GM03348 (cell line): ENCODE results near the gene CYP4V2.
A peak's percentile ranks its signal among the peaks of the same experiment; 100 is the strongest.

Source experiments
- DNase-seq: peaks from one replicate; pipeline ENCODE4 v3.0.0; 2012; ENCODE audit warnings: low spot score

Gene CYP4V2

DNA sequence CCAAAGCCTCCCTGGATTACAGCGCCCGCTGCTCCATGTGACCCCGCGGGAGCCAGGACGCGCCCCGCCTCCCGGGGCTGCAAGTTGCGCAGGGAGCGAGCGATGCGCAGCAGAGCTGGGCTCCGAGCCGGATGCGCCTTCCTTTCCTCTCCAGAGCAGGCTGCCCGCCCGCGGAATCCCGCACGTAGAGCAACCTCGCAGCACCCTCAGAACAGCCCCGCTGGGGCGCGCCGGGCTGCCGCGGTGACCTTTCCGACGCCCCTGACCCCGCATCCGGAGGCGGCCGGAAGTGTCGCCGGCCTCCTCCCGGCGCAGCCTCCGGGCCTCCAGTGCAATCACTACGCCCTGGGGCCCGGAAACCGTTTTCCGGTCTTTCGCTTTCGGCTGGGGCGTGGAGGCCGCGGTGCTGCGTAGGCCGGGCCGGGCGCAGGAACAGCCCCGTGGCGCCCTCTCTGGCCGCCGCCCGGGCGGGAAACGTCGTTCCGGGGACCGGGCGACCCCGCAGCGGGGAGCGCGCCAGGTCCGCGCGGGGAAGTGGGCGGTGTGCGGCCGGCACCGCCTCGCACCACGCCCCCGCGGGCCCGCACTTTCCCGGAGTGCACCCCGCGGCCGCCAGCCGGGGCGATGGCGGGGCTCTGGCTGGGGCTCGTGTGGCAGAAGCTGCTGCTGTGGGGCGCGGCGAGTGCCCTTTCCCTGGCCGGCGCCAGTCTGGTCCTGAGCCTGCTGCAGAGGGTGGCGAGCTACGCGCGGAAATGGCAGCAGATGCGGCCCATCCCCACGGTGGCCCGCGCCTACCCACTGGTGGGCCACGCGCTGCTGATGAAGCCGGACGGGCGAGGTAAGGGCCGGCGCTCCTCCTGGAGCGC is at the start of gene CYP4V2:
TSS of gene CYP4V2 (plus strand) at position 368 of the 866 bp plus-strand sequence. CDS start at position 625, 257 bp downstream.
- peak; percentile 92 for DNase-seq

DNA sequence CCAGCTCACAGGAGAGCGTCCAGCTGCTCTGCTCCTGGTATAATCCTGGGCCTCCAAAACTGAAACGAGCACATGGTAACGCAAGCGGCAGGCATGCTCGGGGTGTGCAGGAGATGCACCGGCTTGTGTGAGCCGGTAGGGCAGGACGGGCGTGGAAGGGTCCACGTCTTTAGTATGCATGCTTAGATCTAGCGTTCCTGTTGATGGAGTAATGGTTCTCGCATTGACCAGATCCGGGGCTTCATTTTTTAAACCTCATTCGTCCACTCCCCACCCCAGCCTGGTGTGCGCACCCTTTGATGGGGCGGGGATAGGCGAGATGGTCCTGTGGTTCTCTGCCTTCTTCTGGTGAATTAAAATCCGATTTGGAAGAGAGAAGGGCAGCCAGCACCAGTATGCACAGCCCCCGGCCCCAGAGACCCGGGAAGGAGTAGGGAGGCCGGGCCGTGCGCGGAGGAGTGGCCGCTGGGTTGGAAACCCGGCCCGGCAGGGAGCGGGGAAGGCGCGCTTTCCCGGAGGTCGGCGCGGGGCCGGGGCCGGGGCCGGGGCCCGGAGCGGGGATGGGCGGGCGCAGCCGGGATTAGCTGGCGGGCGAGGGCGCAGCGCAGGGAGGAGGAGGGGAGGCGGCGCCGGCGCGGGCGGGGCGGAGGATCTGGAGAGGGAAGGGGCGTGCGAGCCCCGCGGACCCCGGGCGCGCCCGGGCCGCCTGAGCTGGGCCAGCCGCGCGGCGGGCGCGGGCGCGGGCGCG is 47.0 kb upstream of the CYP4V2 start:
- DNase-seq = peak; percentile 73

DNA sequence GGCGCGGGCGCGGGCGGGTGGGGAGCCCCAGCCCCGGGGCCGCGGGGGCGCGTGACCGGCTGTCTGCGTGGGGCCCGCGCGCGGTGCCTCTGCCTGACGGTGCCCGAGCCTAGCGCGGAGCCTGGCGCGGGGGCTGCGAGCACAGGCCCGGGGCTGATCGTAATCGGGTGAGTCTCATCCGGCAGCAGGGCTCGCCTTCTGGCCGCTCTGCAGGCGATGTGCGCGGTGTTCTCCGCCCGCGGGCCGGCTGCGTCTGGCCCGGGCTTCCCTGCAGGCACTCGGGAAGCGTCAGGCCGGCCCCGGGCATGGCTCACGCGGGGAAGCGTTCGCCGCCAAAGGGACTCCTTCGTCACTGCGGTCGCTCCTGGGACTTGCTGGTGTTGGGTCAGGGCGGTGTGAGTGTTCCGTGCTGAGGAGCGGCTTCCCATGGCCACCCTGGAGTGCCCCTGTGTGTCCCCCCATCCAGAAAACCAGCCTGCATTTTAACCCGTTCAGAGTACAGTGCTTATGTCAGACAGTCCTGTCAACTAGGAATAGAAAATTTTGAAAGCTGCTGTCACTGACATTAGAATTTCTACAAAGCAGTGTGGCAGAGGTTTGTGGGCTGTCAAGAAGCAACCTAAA is 46.3 kb upstream of the CYP4V2 start:
- DNase-seq = peak; percentile 79

DNA sequence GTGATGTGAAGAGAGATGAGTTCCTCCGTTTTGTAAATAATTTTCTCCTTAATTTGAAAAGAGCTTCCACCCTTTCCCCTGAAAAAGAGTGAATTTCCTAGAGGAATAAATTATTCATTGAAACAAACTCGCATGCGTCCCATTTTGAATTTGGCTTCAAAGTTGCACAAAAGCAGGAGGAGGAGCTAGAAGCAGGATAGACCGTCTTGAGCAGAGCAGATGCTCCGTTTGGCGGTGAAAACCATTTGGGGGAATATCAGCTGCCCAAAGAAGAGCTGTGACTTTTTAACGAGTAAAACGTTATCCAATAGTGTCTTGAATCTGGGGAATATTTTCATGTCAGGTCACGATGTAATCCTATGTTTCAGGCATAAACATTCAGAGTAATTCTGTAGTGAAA is 44.9 kb upstream of the CYP4V2 start:
- no peak for DNase-seq

DNA sequence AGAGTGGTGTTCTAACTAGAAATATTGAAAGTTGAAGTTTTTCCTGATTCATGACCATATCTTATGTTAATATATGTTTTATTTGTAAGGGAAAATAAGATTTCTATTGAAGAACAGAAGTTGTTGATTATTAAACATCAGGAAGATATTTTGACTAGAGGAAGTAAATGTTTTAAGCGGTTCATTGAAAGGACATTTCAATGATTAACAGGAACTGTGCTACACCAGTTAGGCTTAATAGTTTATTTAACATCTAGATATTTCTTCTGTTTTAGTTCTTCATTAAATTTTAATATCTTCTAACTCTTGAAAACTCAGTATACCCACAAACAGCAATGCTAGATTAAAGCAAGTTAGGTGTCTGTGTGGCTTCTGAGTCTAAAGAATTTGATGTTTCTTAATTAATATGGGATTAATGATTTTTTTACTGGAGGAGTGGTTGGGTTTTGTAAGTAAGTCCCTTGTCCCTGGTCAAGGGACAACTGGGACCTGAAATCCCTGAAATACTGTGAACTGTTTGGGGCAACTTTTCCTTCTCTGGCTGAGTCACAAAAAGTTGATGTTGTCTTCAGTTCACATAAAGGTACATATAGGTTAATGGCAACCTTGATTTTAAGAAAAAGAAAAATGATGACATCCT is 42.9 kb upstream of the CYP4V2 start:
- no peak for DNase-seq

DNA sequence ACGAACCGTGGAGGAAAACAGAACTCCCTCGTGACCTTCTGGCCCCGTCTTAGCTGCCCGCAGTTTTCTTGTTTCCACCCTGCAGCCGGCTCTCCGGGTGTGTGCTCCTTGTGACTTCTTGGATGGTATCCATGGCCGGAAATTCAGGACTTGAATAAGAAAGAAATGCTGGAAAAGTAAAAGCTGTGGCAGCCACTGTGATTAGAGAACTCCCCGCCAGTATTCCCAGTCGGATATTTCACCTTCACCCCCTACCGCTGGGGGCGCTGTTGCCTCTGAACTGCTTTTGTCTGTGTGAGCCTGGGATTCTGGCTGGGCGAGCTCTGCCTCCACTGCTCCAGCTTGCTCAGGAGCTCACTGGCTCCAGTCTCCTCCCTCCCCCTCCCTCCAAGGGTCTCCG is 41.5 kb upstream of the CYP4V2 start:
- DNase-seq = peak; percentile 57

DNA sequence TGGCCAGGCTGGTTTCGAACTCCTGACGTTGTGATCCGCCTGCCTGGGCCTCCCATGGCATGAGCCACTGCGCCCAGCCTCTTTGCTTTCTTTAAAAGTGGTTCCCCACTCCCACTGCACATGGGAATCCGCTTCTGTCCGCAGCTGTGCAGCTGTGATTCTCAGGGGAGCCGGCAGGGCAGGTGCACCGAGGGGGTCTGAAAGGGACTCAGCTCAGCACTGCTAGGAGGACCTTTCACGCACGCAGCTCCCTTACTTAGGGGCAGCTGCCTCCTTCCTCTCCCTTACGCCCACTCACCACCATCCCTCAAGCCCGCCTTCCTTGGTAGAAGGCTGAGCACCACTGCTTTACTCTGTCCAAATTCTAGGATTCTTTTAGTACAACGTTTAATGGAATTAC is 40.4 kb upstream of the CYP4V2 start:
- no peak for DNase-seq

DNA sequence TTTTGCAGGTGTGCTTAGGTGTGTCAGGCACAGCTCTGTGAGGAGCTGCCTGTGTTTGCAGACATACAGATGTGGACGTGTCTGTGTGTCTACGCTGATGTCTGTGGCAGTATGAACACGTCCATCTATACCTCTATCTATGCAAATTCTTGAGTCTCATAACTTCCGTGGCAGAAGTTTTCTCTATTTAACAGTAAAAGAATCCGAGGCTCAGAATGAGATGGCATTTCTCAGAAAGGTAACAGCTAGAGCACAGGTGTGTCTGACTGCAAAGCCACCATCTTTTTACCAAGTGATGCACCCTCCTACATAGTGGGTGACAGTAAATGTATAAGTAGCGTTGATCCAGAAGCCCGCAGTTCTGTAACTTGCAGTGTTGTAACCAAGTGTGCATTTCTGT is 39.9 kb upstream of the CYP4V2 start:
- no peak for DNase-seq

DNA sequence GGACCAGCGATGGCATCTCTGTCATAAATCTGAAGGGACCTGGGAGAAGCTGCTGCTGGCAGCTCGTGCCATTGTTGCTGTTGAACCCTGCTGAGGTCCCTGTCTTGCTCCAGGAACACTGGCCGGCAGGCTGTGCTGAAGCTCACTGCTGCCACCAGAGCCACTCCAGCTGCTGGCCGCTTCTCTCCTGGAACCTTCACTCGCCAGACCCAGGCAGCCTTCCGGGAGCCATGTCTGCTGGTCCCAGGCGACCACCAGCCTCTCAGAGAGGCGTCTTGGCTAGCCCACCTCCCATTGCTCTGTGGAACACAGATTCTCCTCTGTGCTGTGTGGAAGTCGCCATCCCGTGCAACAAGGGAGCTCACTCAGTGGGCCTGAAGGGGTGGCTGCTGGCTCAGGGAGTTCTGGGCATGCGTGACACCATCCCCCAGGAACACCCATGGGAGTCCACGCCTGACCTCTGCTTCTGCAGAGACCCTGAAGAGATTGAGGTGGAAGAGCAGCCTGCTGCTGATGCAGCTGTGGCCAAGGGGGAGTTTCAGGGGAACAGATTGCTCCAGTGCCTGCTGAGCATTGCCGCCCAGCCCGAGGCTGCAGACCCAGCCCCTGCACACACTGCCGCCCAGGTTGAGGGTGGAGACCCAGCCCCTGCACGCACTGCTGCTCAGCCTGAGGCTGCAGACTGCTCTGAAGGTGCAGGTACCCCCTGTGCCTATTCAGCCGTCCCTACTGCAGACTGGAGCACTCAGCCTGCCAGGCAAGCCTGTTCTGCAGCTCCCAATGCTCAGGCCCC is 33.1 kb upstream of the CYP4V2 start:
- DNase-seq = no peak

DNA sequence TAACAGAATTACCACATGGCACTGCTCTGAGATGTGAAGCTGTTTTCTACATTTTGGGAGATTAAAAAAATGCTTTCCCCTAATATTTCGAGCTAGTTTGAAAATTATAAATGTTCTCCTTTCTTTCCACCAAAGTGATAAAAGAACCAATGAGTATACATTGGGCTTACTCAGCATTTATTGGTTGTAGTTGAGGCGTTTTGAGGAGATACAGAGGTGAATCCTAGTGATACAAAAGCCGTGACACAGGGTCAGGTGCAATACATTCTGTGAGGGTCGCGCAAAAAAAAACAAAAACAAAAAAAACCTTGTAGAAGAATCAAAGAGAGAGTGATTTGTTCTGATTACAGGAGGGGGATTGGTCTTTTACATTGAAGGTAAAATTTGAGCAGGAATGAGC is 32.4 kb upstream of the CYP4V2 start:
- DNase-seq = no peak

DNA sequence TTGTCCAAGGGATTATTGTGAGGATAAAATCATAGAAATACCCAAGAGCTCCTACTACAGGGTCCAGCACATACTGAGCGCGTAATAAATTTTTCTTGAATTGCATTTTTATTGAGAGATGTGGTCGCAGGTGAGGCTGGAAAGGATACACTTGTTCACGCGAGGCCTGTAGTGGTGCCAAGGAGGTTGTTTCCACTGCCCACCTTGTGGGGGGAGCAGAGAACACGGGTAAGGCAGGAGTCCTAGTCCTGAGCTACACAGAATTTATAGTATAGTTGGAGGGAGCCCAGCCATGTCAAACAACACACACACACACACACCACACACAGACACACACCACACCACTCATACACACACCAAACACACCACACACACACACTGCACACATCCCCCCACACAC is 31.8 kb upstream of the CYP4V2 start:
- DNase-seq = no peak

DNA sequence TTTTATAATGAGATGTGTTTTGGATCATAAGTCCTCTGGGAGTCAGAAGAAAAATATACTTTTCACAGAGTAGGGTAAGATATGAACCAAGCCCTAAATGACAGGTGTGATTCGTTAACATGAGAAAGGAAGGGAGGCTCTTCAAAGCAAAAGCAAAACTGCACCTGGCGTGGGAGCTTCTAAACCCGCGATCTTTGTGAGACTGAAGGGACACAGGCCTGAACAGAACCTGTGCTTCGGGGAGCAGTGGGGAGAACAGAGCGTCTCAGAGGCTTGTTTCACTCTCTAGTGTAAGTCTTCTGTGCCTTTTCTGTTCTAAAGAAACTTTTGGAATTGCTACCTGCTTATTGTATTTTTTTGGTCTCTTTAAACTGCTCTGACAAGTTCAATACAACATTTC is 30.2 kb upstream of the CYP4V2 start:
- no peak for DNase-seq

DNA sequence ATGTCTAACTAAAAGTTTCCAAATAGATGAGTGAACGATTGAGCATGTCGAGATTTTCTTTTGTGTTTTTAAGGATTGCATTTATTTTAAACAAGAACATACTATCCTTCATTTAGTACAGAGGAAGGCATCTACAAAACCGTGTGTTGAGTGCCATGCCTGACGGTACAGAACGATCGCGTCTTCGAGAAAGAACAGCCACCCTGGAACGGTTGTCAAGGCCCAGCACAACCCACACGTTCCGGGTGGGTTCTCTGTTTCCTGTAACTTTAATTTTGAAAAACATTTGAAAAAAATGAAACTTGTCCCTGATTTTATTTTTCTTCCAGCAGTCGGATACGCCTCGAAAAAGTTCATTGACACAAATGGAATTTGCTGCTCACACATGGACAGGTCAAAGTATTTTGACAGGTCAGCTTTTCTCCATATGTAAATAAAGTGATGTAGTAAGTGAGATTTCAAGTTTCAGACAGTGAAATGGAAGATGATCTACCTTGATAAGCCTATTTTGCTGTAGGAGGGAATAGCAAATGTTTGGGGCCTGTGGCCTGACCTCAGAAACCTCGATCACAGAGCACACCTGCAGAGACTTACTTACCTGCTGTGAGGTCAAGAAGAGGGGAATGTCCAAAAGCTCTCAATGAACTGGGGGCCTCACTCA is 24.4 kb upstream of the CYP4V2 start:
- no peak for DNase-seq

DNA sequence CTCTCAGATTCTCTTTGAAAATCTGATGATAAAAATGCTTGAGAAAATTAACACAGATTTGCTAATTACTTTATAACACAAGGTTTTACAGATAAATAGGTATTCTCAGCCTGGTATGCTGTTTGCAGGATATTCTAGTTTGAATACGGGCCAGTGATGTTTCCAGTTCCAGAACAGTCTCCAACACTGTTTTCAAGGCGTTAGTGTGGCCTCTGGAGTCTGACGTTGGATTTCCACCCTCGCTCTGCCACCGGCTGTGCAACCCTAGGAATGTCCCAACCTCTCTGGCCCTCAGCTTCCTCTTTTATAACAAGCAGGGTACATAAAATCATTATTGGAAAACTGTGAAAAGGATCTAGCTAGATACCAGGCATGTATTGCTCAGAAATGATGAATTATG is 23.8 kb upstream of the CYP4V2 start:
- DNase-seq = no peak

DNA sequence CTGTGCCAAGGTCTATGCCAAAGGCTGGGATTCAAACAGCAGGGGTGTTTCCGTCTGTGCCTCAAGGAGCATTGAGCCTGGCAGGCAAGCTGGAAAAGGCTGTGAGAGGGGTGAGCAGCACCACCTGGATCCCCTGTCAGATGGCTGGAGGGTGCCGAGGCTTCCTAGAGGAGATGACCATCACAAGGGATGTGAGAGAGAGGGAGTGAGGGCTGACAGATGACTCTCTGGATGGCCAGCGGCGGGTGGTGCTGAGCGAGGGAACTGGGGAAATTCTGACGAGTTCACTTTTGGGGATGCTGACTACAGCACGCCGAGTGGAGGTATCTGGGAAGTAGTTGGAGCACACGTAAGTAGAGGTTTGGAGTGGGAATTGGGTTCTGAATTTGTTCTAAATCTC is 22.6 kb upstream of the CYP4V2 start:
- DNase-seq = no peak

DNA sequence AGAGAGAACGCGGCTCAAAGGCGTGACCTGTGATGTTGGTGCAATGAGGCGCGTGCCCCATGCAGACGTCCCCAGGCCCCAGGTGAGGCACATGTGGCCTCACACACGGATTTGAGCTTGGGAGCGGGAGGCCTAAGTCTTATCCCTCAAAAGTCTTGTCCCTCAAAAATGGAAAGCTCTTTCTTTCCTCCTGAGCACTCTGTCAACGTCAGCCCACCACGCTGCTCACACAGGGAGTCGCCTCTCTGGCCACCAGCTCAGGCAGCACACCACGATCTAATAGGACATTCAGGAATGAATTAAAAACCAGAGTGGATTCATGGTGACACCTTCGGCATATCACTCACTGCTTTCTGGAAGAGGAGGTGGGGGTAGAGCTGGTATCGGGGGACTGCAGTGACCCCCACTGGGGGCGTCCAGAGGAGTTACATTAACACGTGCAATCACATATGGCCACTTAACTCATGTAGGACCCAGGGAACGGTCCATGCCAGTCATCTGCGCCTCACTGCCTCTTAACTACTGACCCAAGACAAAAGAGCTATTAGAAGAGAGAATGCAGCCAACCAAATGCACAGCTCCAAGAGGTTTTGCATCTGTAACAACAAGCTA is 21.9 kb upstream of the CYP4V2 start:
- DNase-seq = no peak

DNA sequence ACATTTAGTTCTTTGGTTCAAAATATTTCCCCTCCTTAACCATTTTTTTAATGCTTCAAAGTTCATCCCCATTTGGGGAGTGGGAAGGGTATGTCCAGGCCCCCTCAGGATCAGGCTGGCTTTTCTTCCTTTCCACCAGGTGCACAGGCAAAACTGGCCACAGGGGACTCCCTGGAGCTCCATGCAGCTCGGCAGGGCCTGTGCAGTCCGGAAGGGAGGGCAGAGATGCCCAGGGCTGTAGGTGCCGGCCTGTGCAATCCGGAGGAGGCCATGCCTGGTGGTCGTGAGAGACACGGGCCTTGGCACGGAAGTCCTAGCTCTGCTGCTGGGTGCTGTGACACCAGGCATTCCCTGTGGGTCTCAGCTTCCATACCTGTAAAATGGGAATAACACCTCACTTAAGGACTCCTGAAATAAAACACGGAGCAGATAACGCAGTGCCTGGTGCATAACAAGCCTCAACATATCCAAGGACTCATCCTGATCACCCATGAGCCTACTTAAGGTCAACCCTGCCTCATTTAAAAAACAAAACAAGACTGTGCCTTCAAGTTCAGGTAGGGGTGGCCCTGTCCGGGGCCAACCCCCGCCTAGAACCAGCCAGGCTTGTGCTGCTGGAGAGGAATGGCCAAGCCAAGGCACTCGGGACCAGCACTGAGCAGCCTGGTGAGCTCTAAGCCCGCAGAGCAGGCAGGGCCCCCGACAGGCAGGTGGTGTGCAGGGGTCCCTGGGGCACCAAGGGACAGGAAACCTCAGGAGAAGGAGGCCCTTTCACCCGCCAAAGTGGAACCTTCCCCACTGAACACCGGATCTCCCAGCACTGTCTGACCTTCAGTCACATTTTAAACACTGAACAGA is 21.2 kb upstream of the CYP4V2 start:
- no peak for DNase-seq

DNA sequence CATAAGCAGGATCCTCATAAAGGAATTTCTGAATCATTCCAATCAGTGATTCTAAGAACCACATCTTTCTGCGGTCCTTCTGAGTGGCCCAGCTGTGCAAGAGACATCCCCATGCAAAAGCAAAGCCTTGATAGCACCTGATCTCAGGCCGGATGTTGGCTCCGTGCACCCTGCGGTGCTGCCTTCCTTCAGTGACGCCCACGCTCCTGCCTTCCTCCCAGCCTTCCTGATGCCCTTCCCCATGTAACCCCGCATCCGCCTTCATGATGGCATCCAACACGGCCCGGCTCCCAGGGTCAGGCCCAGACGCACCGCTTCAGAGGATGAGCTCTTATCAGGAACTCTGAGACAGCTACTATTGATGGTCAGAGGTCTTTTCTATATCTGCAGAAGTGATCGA is 20.4 kb upstream of the CYP4V2 start:
- DNase-seq = no peak

DNA sequence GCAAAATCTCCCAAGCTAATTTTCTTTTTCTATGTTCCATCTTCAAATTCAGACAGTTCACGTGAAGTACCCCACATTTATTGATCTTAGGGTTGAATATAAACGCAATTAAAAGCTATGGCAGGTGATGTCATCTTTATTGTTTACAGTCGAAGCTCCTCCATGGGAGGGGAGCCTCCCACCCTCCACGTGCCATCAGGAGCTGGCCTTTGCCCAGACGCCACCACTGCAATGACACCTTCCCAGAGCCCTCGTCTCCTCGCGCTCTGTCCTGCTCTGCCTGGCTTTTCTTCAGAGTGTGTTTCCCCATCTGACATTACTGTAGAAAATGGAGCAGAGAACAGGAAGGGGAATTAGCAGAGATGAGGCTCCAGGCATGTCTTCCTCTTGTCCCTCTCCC is 18.8 kb upstream of the CYP4V2 start:
- DNase-seq = no peak

DNA sequence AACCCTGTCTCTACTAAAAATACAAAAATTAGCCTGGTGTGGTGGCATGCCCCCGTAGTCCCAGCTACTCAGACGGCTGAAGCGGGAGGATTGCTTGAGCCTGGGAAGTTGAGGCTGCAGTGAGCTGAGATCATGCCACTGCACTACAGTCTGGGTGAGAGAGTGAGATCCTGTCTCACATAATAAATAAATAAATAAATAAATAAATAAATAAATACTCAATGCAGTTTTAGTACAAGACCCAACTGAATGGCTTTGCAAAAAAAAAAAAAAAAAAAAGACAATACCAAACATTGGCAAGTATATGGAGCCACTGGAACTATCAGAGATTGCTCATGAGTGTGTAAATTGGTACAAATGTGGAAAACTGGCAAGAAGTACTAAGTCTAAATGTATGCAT is 3.3 kb upstream of the CYP4V2 start:
- DNase-seq = no peak
